Transverse colon (tissue), 4 donors: ENCODE results near the gene PHYHD1. TPM values are rescaled to one million over a fixed set of nuclear protein-coding genes. Genes with fewer than 3 reads are reported as not detected.

Experiments
- DNase-seq: peaks from one replicate; pipeline ENCODE4 v3.0.0-alpha.2; 2019
- H3K27ac ChIP-seq, 4 donors: fragments of 200-600 bp; sonication (generic); 2 replicates each; pipeline ENCODE4 v1.5.1; 2016 to 2018; ENCODE audit warnings: inconsistent platforms in 4 of 4
- H3K27me3 ChIP-seq: fragments of 200-600 bp; sonication (generic); 2 replicates; pipeline ENCODE4 v1.5.1; 2017; ENCODE audit warnings: inconsistent platforms
- H3K36me3 ChIP-seq, 4 donors: fragments of 200-600 bp; sonication (generic); 2 replicates each; pipeline ENCODE4 v1.5.1; 2017 to 2019; ENCODE audit warnings: inconsistent platforms in 4 of 4
- H3K4me1 ChIP-seq, 4 donors: fragments of 200-600 bp; sonication (generic); 2 replicates each; pipeline ENCODE4 v1.5.1; 2017 to 2020; ENCODE audit warnings: inconsistent platforms in 4 of 4
- H3K4me3 ChIP-seq, 4 donors: fragments of 200-600 bp; sonication (generic); 1 replicate in 1 of 4; 2 replicates in 3 of 4; pipeline versions ENCODE4 v1.5.1 to v1.6.1; 2017 to 2019; ENCODE audit warnings: inconsistent platforms in 4 of 4
- H3K9me3 ChIP-seq, 2 donors: fragments of 200-600 bp; sonication (generic); 2 replicates each; pipeline ENCODE4 v1.5.1; 2017 to 2019; ENCODE audit warnings: inconsistent platforms in 2 of 2
- CTCF ChIP-seq, 5 experiments: fragments of 200-600 bp in 3 of 5; fragments of 450-650 bp in 2 of 5; sonication (generic) in 3 of 5; IDR thresholded peaks; 1 replicate in 2 of 5; 2 replicates in 3 of 5; pipeline ENCODE4 v1.5.1; 2016 to 2017; ENCODE audit warnings: antibody characterized with exemption in 5 of 5, inconsistent platforms in 3 of 5, mild to moderate bottlenecking in 2 of 5, moderate library complexity in 1 of 5
- EP300 ChIP-seq: sonication (generic); formaldehyde crosslinking; IDR thresholded peaks from one replicate; pipeline ENCODE4 v1.6.1; 2017; ENCODE audit warnings: antibody characterized with exemption, low read depth
- POLR2A ChIP-seq: fragments of 450-650 bp; IDR thresholded peaks from one replicate; pipeline ENCODE4 v1.6.1; 2016; ENCODE audit warnings: antibody characterized with exemption, mild to moderate bottlenecking, moderate library complexity
- POLR2AphosphoS5 ChIP-seq, 3 donors: sonication (generic); formaldehyde crosslinking; IDR thresholded peaks; one replicate each; pipeline ENCODE4 v1.6.1; 2016; ENCODE audit warnings: antibody characterized with exemption in 3 of 3
- WGBS, 2 donors: methylation state at CpG; one replicate each; pipeline ENCODE4 v1.1.5; 2018; ENCODE audit warnings: low coverage in 1 of 2; 5-methylcytosine and 5-hydroxymethylcytosine counted together
- in situ Hi-C, 4 donors: fragments of 200-750 bp; cut with MboI; loops; one replicate each; pipeline versions ENCODE4 v1.15.0 to v1.15.1; 2017; ENCODE audit warnings: low sequenced_read_pairs in 3 of 4, low pct_ligation_motif_present in 1 of 4, low pct_unique_long_range_greater_than_20kb in 1 of 4
- intact Hi-C: fragments of 100-400 bp; cut with DNase I; formaldehyde crosslinking; loops from one replicate; pipeline ENCODE4 v1.15.1; 2023; ENCODE audit warnings: low total_unique reads
- total RNA-seq, 4 donors: library from RNA; depleted of rRNA; stranded (reverse); fragments of >200 nt; gene quantifications; one replicate each; pipeline ENCODE4 v1.1.0, GENCODE V29; 2016

The PHYHD1 gene
- total RNA-seq, 4 donors from 2014 or later = 3.2 to 22.4 (median 5.5) TPM

GRCh38 chr9:128892221-128892921, 28.4 kb upstream of the PHYHD1 start:
- Histone ChIP-seq H3K36me3 (peaks cover 0 to 16% (median 4%) of the 10 kb centered on the region in 4 donors), H3K9me3 (no peaks in the 10 kb centered on the region), H3K27ac (peak overlapping the region; percentile 84 to 87 (median 86)), H3K4me1 (peaks cover 21 to 45% (median 31%) of the 10 kb centered on the region in 4 donors), H3K4me3 (peak overlapping the region in 1 of 4 donors; percentile 21), H3K27me3 (no peaks in the 10 kb centered on the region)
- peak; percentile 89 for DNase-seq
- intact Hi-C loops (no loop called here), in situ Hi-C loops (no loop called here)
- WGBS, 2 donors = 45% methylated on average over 13 of the region's 17 CpGs; no CpG with 5 or more reads in 1 of the 2 donors
- TF ChIP-seq POLR2A = peak; percentile 58
- TF ChIP-seq CTCF (IDR thresholded peaks at IDR 0.05) = no peak
- peak; percentile 70 to 81 (median 79) for TF ChIP-seq POLR2AphosphoS5 (IDR thresholded peaks at IDR 0.05)

GRCh38 chr9:128893354-128893753, 27.4 kb upstream of the PHYHD1 start:
- no peak overlapping the region for H3K4me3 ChIP-seq
- peaks cover 21 to 41% (median 25%) of the 10 kb centered on the region in 4 donors for H3K4me1 ChIP-seq
- H3K36me3 ChIP-seq = peaks cover 0 to 16% (median 4%) of the 10 kb centered on the region in 4 donors
- peak overlapping the region; percentile 84 to 87 (median 86) for H3K27ac ChIP-seq
- intact Hi-C loops = no loop called here
- 72% methylated on average over 8 of the region's 8 CpGs; no CpG with 5 or more reads in 1 of the 2 donors for WGBS, 2 donors
- in situ Hi-C loops = no loop called here
- no peaks in the 10 kb centered on the region for H3K27me3 ChIP-seq
- DNase-seq = no peak
- H3K9me3 ChIP-seq = no peaks in the 10 kb centered on the region
- no peak for TF ChIP-seq POLR2A
- TF ChIP-seq POLR2AphosphoS5 (IDR thresholded peaks at IDR 0.05) = no peak
- no peak for TF ChIP-seq EP300

GRCh38 chr9:128894764-128895163, 26.0 kb upstream of the PHYHD1 start:
- in situ Hi-C loops (no loop called here), intact Hi-C loops (no loop called here)

GRCh38 chr9:128895556-128895955, 25.2 kb upstream of the PHYHD1 start:
- in situ Hi-C loops (no loop called here), intact Hi-C loops (no loop called here)
- H3K9me3 ChIP-seq = no peaks in the 10 kb centered on the region
- H3K4me1 ChIP-seq = peaks cover 25 to 52% (median 28%) of the 10 kb centered on the region in 4 donors
- 86% methylated on average over 4 of the region's 4 CpGs; no CpG with 5 or more reads in 1 of the 2 donors for WGBS, 2 donors
- no peaks in the 10 kb centered on the region for H3K27me3 ChIP-seq
- H3K4me3 ChIP-seq = no peak overlapping the region
- no peak for DNase-seq
- TF ChIP-seq POLR2AphosphoS5 (IDR thresholded peaks at IDR 0.05) (no peak), EP300 (no peak), CTCF (IDR thresholded peaks at IDR 0.05) (no peak), POLR2A (no peak)
- H3K27ac ChIP-seq = no peak overlapping the region
- H3K36me3 ChIP-seq = peaks cover 0 to 16% (median 4%) of the 10 kb centered on the region in 4 donors

More at GRCh38 chr9:128894764-128895163, 26.0 kb upstream of the PHYHD1 start:
- Histone ChIP-seq H3K36me3 (peaks cover 0 to 16% (median 4%) of the 10 kb centered on the region in 4 donors), H3K4me1 (peaks cover 25 to 48% (median 28%) of the 10 kb centered on the region in 4 donors), H3K27ac (no peak overlapping the region), H3K4me3 (no peak overlapping the region), H3K27me3 (no peaks in the 10 kb centered on the region), H3K9me3 (no peaks in the 10 kb centered on the region)
- DNase-seq = no peak
- TF ChIP-seq CTCF (IDR thresholded peaks at IDR 0.05) (no peak), POLR2A (no peak), POLR2AphosphoS5 (IDR thresholded peaks at IDR 0.05) (no peak), EP300 (no peak)
- 64 to 69% methylated on average over 2 of the region's 2 CpGs for WGBS, 2 donors
